HG02943 (cell line): Measurements from ENCODE around the gene FMNL3.
"Not testable (repeated sequence)": the region's sequence is repeated elsewhere in the genome, so short reads cannot be mapped to it uniquely, and the experiment has no call there.

Experiments
- ATAC-seq: cut with Tn5 transposase; IDR thresholded peaks from one replicate; pipeline ENCODE4 v1.9.1; 2021; ENCODE audit warnings: mild to moderate bottlenecking, low read depth, moderate library complexity; ENCODE audit not compliant: unreplicated experiment

Gene FMNL3

GRCh38 chr12:49716553-49716952, 9.3 kb upstream of the FMNL3 start:
- no peak for ATAC-seq

- not testable (repeated sequence) for ATAC-seq
Observed at GRCh38 chr12:49713952-49714351, 6.7 kb upstream of the FMNL3 start.

GRCh38 chr12:49708851-49709250, 1.6 kb upstream of the FMNL3 start:
- no peak for ATAC-seq

GRCh38 chr12:49707812-49708147, 575 bp upstream of the FMNL3 start:
- no peak for ATAC-seq

GRCh38 chr12:49706351-49707127, 666 bp downstream of the FMNL3 start:
- ATAC-seq = peak; percentile 21

GRCh38 chr12:49705479-49706134, 1.6 kb downstream of the FMNL3 start:
- no peak for ATAC-seq

GRCh38 chr12:49703647-49704137, 3.5 kb downstream of the FMNL3 start:
- ATAC-seq = no peak

- no peak for ATAC-seq
Observed at GRCh38 chr12:49702676-49703215, 4.5 kb downstream of the FMNL3 start.

GRCh38 chr12:49702009-49702408, 5.2 kb downstream of the FMNL3 start:
- ATAC-seq = no peak

GRCh38 chr12:49698619-49699545, 8.3 kb downstream of the FMNL3 start:
- peak; percentile 81 for ATAC-seq

- ATAC-seq = no peak
Observed at GRCh38 chr12:49697808-49698207, 9.4 kb downstream of the FMNL3 start.

- no peak for ATAC-seq
Observed at GRCh38 chr12:49696723-49697122, 10.5 kb downstream of the FMNL3 start.

- ATAC-seq = no peak
Observed at GRCh38 chr12:49693931-49694444, 13.2 kb downstream of the FMNL3 start.

GRCh38 chr12:49692851-49693250, 14.4 kb downstream of the FMNL3 start:
- ATAC-seq = no peak

GRCh38 chr12:49689785-49690184, 17.4 kb downstream of the FMNL3 start:
- ATAC-seq = no peak

GRCh38 chr12:49689237-49689636, 18.0 kb downstream of the FMNL3 start:
- no peak for ATAC-seq

- ATAC-seq = no peak
Observed at GRCh38 chr12:49687941-49688340, 19.3 kb downstream of the FMNL3 start.

- no peak for ATAC-seq
Observed at GRCh38 chr12:49684310-49684854, 22.8 kb downstream of the FMNL3 start.

- no peak for ATAC-seq
Observed at GRCh38 chr12:49683599-49684309, 23.5 kb downstream of the FMNL3 start.

GRCh38 chr12:49680075-49680474, 27.1 kb downstream of the FMNL3 start:
- ATAC-seq = no peak
